Immature natural killer cell (primary cell): Measurements from ENCODE around the gene MAN2A1. TPM values are rescaled to one million over a fixed set of nuclear protein-coding genes. Genes with fewer than 3 reads are reported as not detected.

Experiments used
- DNase-seq, 3 donors: peaks; one replicate each; pipeline ENCODE4 v3.0.0; 2022; ENCODE audit warnings: mixed read lengths in 1 of 3
- H3K27ac Mint-ChIP-seq, 6 donors: one replicate each; pipeline ENCODE4 v1.8.0; 2020; ENCODE audit warnings: mixed read lengths in 6 of 6, mild to moderate bottlenecking in 5 of 6, inconsistent platforms in 4 of 6, moderate library complexity in 3 of 6
- H3K27me3 Mint-ChIP-seq, 3 donors: one replicate each; pipeline ENCODE4 v1.8.0; 2020 to 2021; ENCODE audit warnings: low read depth in 3 of 3, mild to moderate bottlenecking in 3 of 3, mixed read lengths in 3 of 3, moderate library complexity in 3 of 3, inconsistent platforms in 1 of 3
- H3K36me3 Mint-ChIP-seq, 3 donors: one replicate each; pipeline ENCODE4 v1.8.0; 2020; ENCODE audit warnings: mixed read lengths in 3 of 3, inconsistent platforms in 2 of 3, mild to moderate bottlenecking in 2 of 3
- H3K4me1 Mint-ChIP-seq, 2 donors: one replicate each; pipeline ENCODE4 v1.8.0; 2020; ENCODE audit warnings: inconsistent platforms in 2 of 2, mild to moderate bottlenecking in 2 of 2, mixed read lengths in 2 of 2, moderate library complexity in 1 of 2
- H3K4me3 Mint-ChIP-seq, 5 donors: one replicate each; pipeline ENCODE4 v1.8.0; 2020; ENCODE audit warnings: mild to moderate bottlenecking in 5 of 5, mixed read lengths in 5 of 5, inconsistent platforms in 3 of 5, moderate library complexity in 3 of 5
- H3K9me3 Mint-ChIP-seq, 6 donors: one replicate each; pipeline ENCODE4 v1.8.0; 2020; ENCODE audit warnings: mild to moderate bottlenecking in 6 of 6, mixed read lengths in 6 of 6, inconsistent platforms in 4 of 6, moderate library complexity in 3 of 6
- polyA plus RNA-seq, 3 donors: library from polyadenylated mRNA; unstranded; fragments of 300-500 nt; fragmentation: Illumina TruSeq; gene quantifications; one replicate each; pipeline ENCODE4 v1.2.3, GENCODE V29; 2021

Gene MAN2A1
- polyA plus RNA-seq, 3 donors from 2014 or later, result 12.4 to 18.1 (median 14.4) TPM

GRCh38 chr5:109863752-109864151 lies 174.0 kb downstream of the MAN2A1 start:
- Mint-ChIP-seq H3K4me1 (peaks cover 28 to 36% of the 10 kb centered on the region in 2 donors), H3K36me3 (peaks cover 38 to 60% (median 50%) of the 10 kb centered on the region in 3 donors), H3K27ac (peak overlapping the region in 2 of 6 donors; percentile 37 to 39), H3K4me3 (no peak overlapping the region), H3K27me3 (no peaks in the 10 kb centered on the region), H3K9me3 (no peaks in the 10 kb centered on the region)
- DNase-seq, result no peak

GRCh38 chr5:109865637-109866036 lies 175.9 kb downstream of the MAN2A1 start:
- Mint-ChIP-seq H3K9me3 (no peaks in the 10 kb centered on the region), H3K4me3 (no peak overlapping the region), H3K27me3 (peaks cover 0 to 2% (median 0%) of the 10 kb centered on the region in 3 donors), H3K36me3 (peaks cover 34 to 45% (median 39%) of the 10 kb centered on the region in 3 donors), H3K4me1 (peaks cover 21 to 26% of the 10 kb centered on the region in 2 donors), H3K27ac (peak overlapping the region in 2 of 6 donors; percentile 2 to 34)
- no peak for DNase-seq

GRCh38 chr5:109866051-109866450 lies 176.3 kb downstream of the MAN2A1 start:
- no peak overlapping the region for H3K4me3 Mint-ChIP-seq
- peaks cover 34 to 41% (median 41%) of the 10 kb centered on the region in 3 donors for H3K36me3 Mint-ChIP-seq
- H3K27me3 Mint-ChIP-seq, result peaks cover 0 to 2% (median 0%) of the 10 kb centered on the region in 3 donors
- H3K27ac Mint-ChIP-seq, result peak overlapping the region in 2 of 6 donors; percentile 34 to 64
- H3K4me1 Mint-ChIP-seq, result peaks cover 17 to 26% of the 10 kb centered on the region in 2 donors
- no peak for DNase-seq
- no peaks in the 10 kb centered on the region for H3K9me3 Mint-ChIP-seq

- H3K4me1 Mint-ChIP-seq, result peaks cover 21 to 26% of the 10 kb centered on the region in 2 donors
- peak overlapping the region in 3 of 5 donors; percentile 26 to 50 (median 41) for H3K4me3 Mint-ChIP-seq
- peaks cover 0 to 4% (median under 1%) of the 10 kb centered on the region in 3 donors for H3K27me3 Mint-ChIP-seq
- peaks cover 26 to 37% (median 32%) of the 10 kb centered on the region in 3 donors for H3K36me3 Mint-ChIP-seq
- DNase-seq, result no peak
- peak overlapping the region in 4 of 6 donors; percentile 20 to 72 (median 26) for H3K27ac Mint-ChIP-seq
- H3K9me3 Mint-ChIP-seq, result no peaks in the 10 kb centered on the region
Observed at GRCh38 chr5:109868737-109869136, 179.0 kb downstream of the MAN2A1 start.

GRCh38 chr5:109873687-109874086 lies 184.0 kb downstream of the MAN2A1 start:
- no peak overlapping the region for H3K27ac Mint-ChIP-seq
- no peaks in the 10 kb centered on the region for H3K9me3 Mint-ChIP-seq
- peaks cover 4 to 17% (median 5%) of the 10 kb centered on the region in 3 donors for H3K36me3 Mint-ChIP-seq
- H3K4me1 Mint-ChIP-seq, result peaks cover 14 to 19% of the 10 kb centered on the region in 2 donors
- no peak overlapping the region for H3K4me3 Mint-ChIP-seq
- peaks cover 0 to 4% (median 4%) of the 10 kb centered on the region in 3 donors for H3K27me3 Mint-ChIP-seq
- DNase-seq, result no peak

GRCh38 chr5:109874108-109874507 lies 184.4 kb downstream of the MAN2A1 start:
- Mint-ChIP-seq H3K27ac (no peak overlapping the region), H3K9me3 (no peaks in the 10 kb centered on the region), H3K36me3 (peaks cover 4 to 17% (median 5%) of the 10 kb centered on the region in 3 donors), H3K4me1 (peaks cover 10 to 15% of the 10 kb centered on the region in 2 donors), H3K27me3 (peaks cover 0 to 4% (median 4%) of the 10 kb centered on the region in 3 donors), H3K4me3 (no peak overlapping the region)
- DNase-seq, result no peak

GRCh38 chr5:109876030-109876725 lies 186.5 kb downstream of the MAN2A1 start:
- H3K4me1 Mint-ChIP-seq, result peaks cover 5 to 7% of the 10 kb centered on the region in 2 donors
- H3K9me3 Mint-ChIP-seq, result no peaks in the 10 kb centered on the region
- H3K36me3 Mint-ChIP-seq, result peaks cover 4 to 8% (median 4%) of the 10 kb centered on the region in 3 donors
- DNase-seq, result no peak
- no peak overlapping the region for H3K27ac Mint-ChIP-seq
- no peak overlapping the region for H3K4me3 Mint-ChIP-seq
- peaks cover 0 to 7% (median 2%) of the 10 kb centered on the region in 3 donors for H3K27me3 Mint-ChIP-seq

GRCh38 chr5:109876941-109877669 lies 187.4 kb downstream of the MAN2A1 start:
- H3K36me3 Mint-ChIP-seq, result peaks cover 0 to 5% (median 4%) of the 10 kb centered on the region in 3 donors
- no peak overlapping the region for H3K4me3 Mint-ChIP-seq
- H3K27ac Mint-ChIP-seq, result no peak overlapping the region
- peaks cover 5% of the 10 kb centered on the region in 2 donors for H3K4me1 Mint-ChIP-seq
- H3K27me3 Mint-ChIP-seq, result peaks cover 0 to 7% (median 0%) of the 10 kb centered on the region in 3 donors
- no peaks in the 10 kb centered on the region for H3K9me3 Mint-ChIP-seq
- DNase-seq, result no peak

- no peaks in the 10 kb centered on the region for H3K9me3 Mint-ChIP-seq
- H3K4me3 Mint-ChIP-seq, result no peak overlapping the region
- peaks cover 5 to 11% of the 10 kb centered on the region in 2 donors for H3K4me1 Mint-ChIP-seq
- peaks cover 0 to 7% (median 0%) of the 10 kb centered on the region in 3 donors for H3K27me3 Mint-ChIP-seq
- no peak overlapping the region for H3K27ac Mint-ChIP-seq
- H3K36me3 Mint-ChIP-seq, result peaks cover 0 to 5% (median 4%) of the 10 kb centered on the region in 3 donors
- DNase-seq, result no peak
Observed at GRCh38 chr5:109877670-109878045, 187.9 kb downstream of the MAN2A1 start.

GRCh38 chr5:109878887-109879286 lies 189.2 kb downstream of the MAN2A1 start:
- Mint-ChIP-seq H3K36me3 (peaks cover 0 to 3% (median 3%) of the 10 kb centered on the region in 3 donors), H3K9me3 (no peaks in the 10 kb centered on the region), H3K4me1 (peaks cover 5 to 12% of the 10 kb centered on the region in 2 donors), H3K27me3 (peaks cover 0 to 5% (median 0%) of the 10 kb centered on the region in 3 donors), H3K4me3 (no peak overlapping the region), H3K27ac (no peak overlapping the region)
- no peak for DNase-seq

GRCh38 chr5:109880907-109881685 lies 191.4 kb downstream of the MAN2A1 start:
- no peaks in the 10 kb centered on the region for H3K9me3 Mint-ChIP-seq
- H3K4me3 Mint-ChIP-seq, result no peak overlapping the region
- no peak overlapping the region for H3K27ac Mint-ChIP-seq

GRCh38 chr5:109882546-109882945 lies 192.8 kb downstream of the MAN2A1 start:
- no peak for DNase-seq

More at GRCh38 chr5:109880907-109881685, 191.4 kb downstream of the MAN2A1 start:
- DNase-seq, result no peak
- H3K27me3 Mint-ChIP-seq, result peaks cover 0 to 4% (median 0%) of the 10 kb centered on the region in 3 donors
- H3K4me1 Mint-ChIP-seq, result peaks cover 5 to 11% of the 10 kb centered on the region in 2 donors
- no peaks in the 10 kb centered on the region for H3K36me3 Mint-ChIP-seq

GRCh38 chr5:109884676-109885075 lies 194.9 kb downstream of the MAN2A1 start:
- no peak overlapping the region for H3K4me3 Mint-ChIP-seq
- H3K36me3 Mint-ChIP-seq, result no peaks in the 10 kb centered on the region
- DNase-seq, result no peak
- no peak overlapping the region for H3K27ac Mint-ChIP-seq
- H3K9me3 Mint-ChIP-seq, result no peaks in the 10 kb centered on the region
- H3K4me1 Mint-ChIP-seq, result peaks cover 2 to 7% of the 10 kb centered on the region in 2 donors
- H3K27me3 Mint-ChIP-seq, result peaks cover 0 to 6% (median 0%) of the 10 kb centered on the region in 3 donors

More at GRCh38 chr5:109882546-109882945, 192.8 kb downstream of the MAN2A1 start:
- Mint-ChIP-seq H3K36me3 (no peaks in the 10 kb centered on the region), H3K4me3 (no peak overlapping the region), H3K9me3 (no peaks in the 10 kb centered on the region), H3K27me3 (peaks cover 0 to 4% (median 0%) of the 10 kb centered on the region in 3 donors), H3K4me1 (peaks cover 2 to 7% of the 10 kb centered on the region in 2 donors), H3K27ac (no peak overlapping the region)
